ENCODE measurements around the gene CSTPP1.

- no peak for TF ChIP-seq EZH2phosphoT487 (conservative IDR thresholded peaks at IDR 0.05; ENCODE audit: low read length)
- no peak for TF ChIP-seq CTCF (IDR thresholded peaks at IDR 0.05; ENCODE audit: insufficient read depth, low read length, poor library complexity, severe bottlenecking)
Measured at GRCh38 chr11:46966773-46967172, 30.2 kb downstream of the CSTPP1 start.
